H1 (cell line): Measurements from ENCODE around the gene TSG101. TPM values are rescaled to one million over a fixed set of nuclear protein-coding genes. Genes with fewer than 3 reads are reported as not detected.

Experiments used
- CTCF ChIA-PET: fragments of 300-600 bp; sonication (Branson Sonifier 250); formaldehyde crosslinking; loops from one replicate; lab custom pipeline; 2021; ENCODE audit not compliant: partially characterized antibody; lab: Charles Lee
- POLR2A ChIA-PET: fragments of 300-600 bp; sonication (Branson Sonifier 250); formaldehyde crosslinking; loops from one replicate; lab custom pipeline; 2021; ENCODE audit warnings: inconsistent platforms; ENCODE audit not compliant: partially characterized antibody; lab: Charles Lee
- DNase-seq, 2 experiments: peaks; one replicate each; pipeline versions ENCODE4 v3.0.0 to v3.0.0-alpha.2; 2010 to 2022; ENCODE audit warnings: low spot score in 2 of 2, low read depth in 1 of 2, mixed read lengths in 1 of 2
- FAIRE-seq: peaks from 2 replicates; lab custom pipeline; 2011; peaks lifted over from hg19 to GRCh38; lab: Jason Lieb, UNC
- H2AFZ ChIP-seq: 2 replicates; pipeline ENCODE4 v1.8.1; 2012; ENCODE audit warnings: low read length, inconsistent platforms
- H2AK5ac ChIP-seq: 2 replicates; pipeline ENCODE4 v1.6.1; 2013; ENCODE audit warnings: low read depth, low read length
- H2BK120ac ChIP-seq: replicated peaks from 2 replicates; pipeline ENCODE3; 2013; ENCODE audit warnings: low read depth, low read length, inconsistent platforms
- H2BK12ac ChIP-seq: 2 replicates; pipeline ENCODE4 v1.6.1; 2013; ENCODE audit warnings: low read depth, low read length
- H2BK15ac ChIP-seq: 2 replicates; pipeline ENCODE4 v1.6.1; 2013; ENCODE audit warnings: low read length
- H2BK20ac ChIP-seq: 2 replicates; pipeline ENCODE4 v1.6.1; 2013; ENCODE audit warnings: low read length
- H2BK5ac ChIP-seq: 2 replicates; pipeline ENCODE4 v1.6.1; 2013; ENCODE audit warnings: low read depth, low read length
- H3K14ac ChIP-seq: 2 replicates; pipeline ENCODE4 v1.6.1; 2013; ENCODE audit warnings: inconsistent platforms; ENCODE audit not compliant: insufficient read length
- H3K18ac ChIP-seq: 2 replicates; pipeline ENCODE4 v1.6.1; 2013; ENCODE audit warnings: low read length; ENCODE audit errors: extremely low read depth
- H3K23ac ChIP-seq: 2 replicates; pipeline ENCODE4 v1.6.1; 2013; ENCODE audit warnings: inconsistent platforms; ENCODE audit not compliant: insufficient read length
- H3K23me2 ChIP-seq: 2 replicates; pipeline ENCODE4 v1.6.1; 2013; ENCODE audit warnings: low read depth, low read length
- H3K27ac ChIP-seq: 2 replicates; pipeline ENCODE4 v1.6.1; 2011; ENCODE audit warnings: low read depth, low read length, inconsistent platforms
- H3K27me3 ChIP-seq, 4 experiments: replicated peaks in 1 of 4; 1 replicate in 1 of 4; 2 replicates in 3 of 4; pipeline versions ENCODE4 v1.6.1 to v1.8.1; 2011 to 2013; ENCODE audit warnings: low read length in 3 of 4, mild to moderate bottlenecking in 3 of 4, inconsistent platforms in 2 of 4, mixed read lengths in 2 of 4, moderate library complexity in 1 of 4; ENCODE audit not compliant: control insufficient read depth in 3 of 4, insufficient read depth in 3 of 4; ENCODE audit errors: extremely low read depth in 1 of 4
- H3K36me3 ChIP-seq, 4 experiments: 2 replicates each; pipeline versions ENCODE4 v1.6.1 to v1.8.1; 2011 to 2013; ENCODE audit warnings: mild to moderate bottlenecking in 4 of 4, low read length in 3 of 4, moderate library complexity in 2 of 4, control low read depth in 1 of 4, inconsistent platforms in 1 of 4; ENCODE audit not compliant: insufficient read depth in 4 of 4, control insufficient read depth in 2 of 4
- H3K4ac ChIP-seq: replicated peaks from 2 replicates; pipeline ENCODE3; 2013; ENCODE audit warnings: low read length, low read depth, mixed read lengths, inconsistent platforms; ENCODE audit not compliant: insufficient read length
- H3K4me1 ChIP-seq, 4 experiments: replicated peaks in 1 of 4; 1 replicate in 1 of 4; 2 replicates in 3 of 4; pipeline versions ENCODE4 v1.6.1 to v1.8.1; 2011 to 2013; ENCODE audit warnings: low read length in 3 of 4, inconsistent platforms in 2 of 4, mixed read lengths in 1 of 4; ENCODE audit not compliant: insufficient read depth in 4 of 4, control insufficient read depth in 3 of 4
- H3K4me2 ChIP-seq, 2 experiments: 2 replicates each; pipeline versions ENCODE4 v1.6.1 to v1.8.1; 2011 to 2013; ENCODE audit warnings: low read depth in 2 of 2, low read length in 2 of 2, control low read depth in 1 of 2, inconsistent platforms in 1 of 2, mild to moderate bottlenecking in 1 of 2; ENCODE audit not compliant: insufficient read depth in 1 of 2
- H3K4me3 ChIP-seq, 4 experiments: fragments of 200-600, 300-600 bp in 1 of 4; sonication (generic), shearing (Covaris generic), sonication (Bioruptor Twin) in 1 of 4; 2 replicates each; pipeline versions ENCODE4 v1.5.1 to v1.8.1; 2011 to 2016; ENCODE audit warnings: low read length in 4 of 4, low read depth in 3 of 4, control low read depth in 2 of 4, inconsistent platforms in 2 of 4, mild to moderate bottlenecking in 2 of 4, mixed read lengths in 1 of 4, moderate library complexity in 1 of 4; ENCODE audit not compliant: insufficient read depth in 2 of 4; ENCODE audit errors: extremely low read depth in 1 of 4
- H3K56ac ChIP-seq: replicated peaks from 2 replicates; pipeline ENCODE3; 2013; ENCODE audit warnings: low read depth, mild to moderate bottlenecking, mixed read lengths, low read length, inconsistent platforms; ENCODE audit not compliant: insufficient read length
- H3K79me1 ChIP-seq: 2 replicates; pipeline ENCODE4 v1.6.1; 2013; ENCODE audit warnings: low read depth, low read length, control low read depth
- H3K79me2 ChIP-seq, 2 experiments: 2 replicates each; pipeline versions ENCODE4 v1.6.1 to v1.8.1; 2012 to 2013; ENCODE audit warnings: low read length in 2 of 2, mild to moderate bottlenecking in 2 of 2, inconsistent platforms in 1 of 2; ENCODE audit not compliant: insufficient read depth in 2 of 2, control insufficient read depth in 1 of 2
- H3K9ac ChIP-seq, 4 experiments: replicated peaks in 1 of 4; 1 replicate in 1 of 4; 2 replicates in 3 of 4; pipeline versions ENCODE4 v1.6.1 to v1.8.1; 2011 to 2013; ENCODE audit warnings: low read depth in 3 of 4, low read length in 3 of 4, control low read depth in 2 of 4, mild to moderate bottlenecking in 2 of 4, moderate library complexity in 2 of 4, inconsistent platforms in 1 of 4; ENCODE audit errors: extremely low read depth in 1 of 4
- H3K9me3 ChIP-seq, 2 experiments: 2 replicates each; pipeline versions ENCODE4 v1.6.1 to v1.8.1; 2012 to 2013; ENCODE audit warnings: mild to moderate bottlenecking in 2 of 2, moderate library complexity in 2 of 2, control low read depth in 1 of 2, inconsistent platforms in 1 of 2, low read depth in 1 of 2, low read length in 1 of 2, mixed read lengths in 1 of 2; ENCODE audit not compliant: insufficient read depth in 2 of 2
- H4K20me1 ChIP-seq, 2 experiments: replicated peaks in 1 of 2; 2 replicates each; pipeline versions ENCODE3 to v1.8.1; 2011 to 2013; ENCODE audit warnings: inconsistent platforms in 2 of 2, low read length in 2 of 2, mild to moderate bottlenecking in 1 of 2; ENCODE audit not compliant: insufficient read depth in 2 of 2, control insufficient read depth in 1 of 2
- H4K5ac ChIP-seq: 2 replicates; pipeline ENCODE4 v1.6.1; 2013; ENCODE audit warnings: low read length, low read depth, mixed read lengths, inconsistent platforms; ENCODE audit not compliant: insufficient read length
- H4K8ac ChIP-seq: 2 replicates; pipeline ENCODE4 v1.8.0; 2013; ENCODE audit warnings: mild to moderate bottlenecking, moderate library complexity, low read length, inconsistent platforms; ENCODE audit not compliant: insufficient read depth; ENCODE audit errors: extremely low read depth
- H4K91ac ChIP-seq: replicated peaks from 2 replicates; pipeline ENCODE3; 2013; ENCODE audit warnings: low read length, mixed read lengths, inconsistent platforms; ENCODE audit not compliant: insufficient read length
- BACH1 ChIP-seq: IDR thresholded peaks from 2 replicates; pipeline ENCODE4 v1.6.1; 2012; ENCODE audit warnings: low read length, improper control_type of control experiment
- CBX8 ChIP-seq: fragments of 300-800, 300-1000 bp; sonication (generic); IDR thresholded peaks from 2 replicates; pipeline ENCODE4 v1.7.1; 2016; ENCODE audit warnings: low read depth, low read length, borderline replicate concordance
- CEBPB ChIP-seq: IDR thresholded peaks from 2 replicates; pipeline ENCODE4 v1.6.1; 2012; ENCODE audit warnings: low read depth, low read length
- NANOG ChIP-seq: IDR thresholded peaks from 2 replicates; pipeline ENCODE4 v1.6.1; 2011; ENCODE audit warnings: low read length, low read depth, mild to moderate bottlenecking, inconsistent platforms; ENCODE audit not compliant: insufficient read depth, poor library complexity, severe bottlenecking
- TEAD4 ChIP-seq: IDR thresholded peaks from 2 replicates; pipeline ENCODE4 v1.6.1; 2012; ENCODE audit warnings: low read depth, low read length, inconsistent platforms, mixed read lengths
- WGBS, 2 experiments: shearing (Covaris generic) in 1 of 2; methylation state at CpG; one replicate each; pipeline versions ENCODE4 v1.1.6 to v1.1.7; 2013 to 2015; ENCODE audit warnings: low lambda C conversion rate in 2 of 2, mixed read lengths in 2 of 2, inconsistent platforms in 1 of 2, low coverage in 1 of 2, missing lambda C conversion rate in 1 of 2; ENCODE audit not compliant: insufficient replicate concordance in 2 of 2, insufficient coverage in 1 of 2, insufficient read length in 1 of 2; ENCODE audit errors: extremely low coverage in 1 of 2, missing lambda C conversion rate in 1 of 2; 5-methylcytosine and 5-hydroxymethylcytosine counted together
- polyA plus RNA-seq, 7 experiments: library from polyadenylated mRNA; depleted of rRNA in 3 of 7; stranded (reverse) in 5 of 7; unstranded in 2 of 7; fragments of >200 nt in 5 of 7; fragments of 200-250 nt in 2 of 7; gene quantifications; 1 replicate in 5 of 7; 2 replicates in 1 of 7; 4 replicates in 1 of 7; pipeline versions ENCODE4 v1.2.1 to v1.2.3, GENCODE V29; 2011 to 2013; ENCODE audit warnings: missing spikeins in 2 of 7, mixed read lengths in 2 of 7
- total RNA-seq: library from RNA; stranded (reverse); fragmentation: NEBNext Ultra II Directional; extraction: Animal tissue kit (Norgen Biotek cat#: 25700); gene quantifications from 2 replicates; pipeline ENCODE4 v1.2.1, GENCODE V29; 2021
- TF ChIP-seq, protein P1 (sequence below): IDR thresholded peaks from 2 replicates; pipeline ENCODE4 v1.6.1; 2012; ENCODE audit warnings: inconsistent platforms

Gene TSG101
- total and polyA plus RNA-seq, 2 of the 8 experiments (the other 6 are each of a cell fraction or from before 2014, with no cell fraction given): 50.8 to 151 TPM

DNA sequence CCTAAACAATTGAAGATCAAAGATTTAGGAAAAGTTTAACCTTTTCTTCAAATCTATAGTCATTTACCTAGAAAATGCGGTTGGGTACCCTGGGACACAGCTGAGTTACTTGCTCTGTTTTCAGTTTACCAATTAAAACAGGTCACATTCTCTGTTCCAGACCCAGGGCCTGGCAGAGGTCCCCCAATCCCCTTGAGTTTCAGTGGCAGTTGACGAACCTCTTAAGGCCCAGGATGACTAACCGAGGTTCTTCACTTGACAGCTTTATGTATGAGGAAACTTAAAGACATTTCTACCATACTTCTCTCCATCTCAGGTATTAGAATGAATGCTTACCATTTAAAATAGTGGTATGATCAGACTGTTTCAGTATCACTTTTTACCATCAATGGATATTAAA lies 54.7 kb downstream of the TSG101 start:
- no peak overlapping the region for H2BK20ac ChIP-seq
- H2BK5ac ChIP-seq: no peak overlapping the region
- no peak overlapping the region for H3K14ac ChIP-seq
- no peaks in the 10 kb centered on the region for H3K79me2 ChIP-seq
- no peak overlapping the region for H2BK120ac ChIP-seq
- no peak overlapping the region for H3K4ac ChIP-seq
- DNase-seq: no peak
- H3K4me2 ChIP-seq: no peak overlapping the region
- H3K23me2 ChIP-seq: no peaks in the 10 kb centered on the region
- POLR2A ChIA-PET: no interaction called here
- no peak overlapping the region for H2AFZ ChIP-seq
- no peak overlapping the region for H4K5ac ChIP-seq
- no peaks in the 10 kb centered on the region for H3K4me1 ChIP-seq
- H2BK12ac ChIP-seq: no peak overlapping the region
- no peak overlapping the region for H2AK5ac ChIP-seq
- WGBS, 2 experiments: 92% methylated on average over 3 of the region's 3 CpGs; no CpG with 5 or more reads in 1 of the 2 experiments
- H3K23ac ChIP-seq: no peak overlapping the region
- H2BK15ac ChIP-seq: no peak overlapping the region
- H3K36me3 ChIP-seq: peaks cover 0 to 3% (median 0%) of the 10 kb centered on the region in 4 experiments; a peak in 3 of 8 replicates
- H3K4me3 ChIP-seq: no peak overlapping the region
- H3K9ac ChIP-seq: no peak overlapping the region
- FAIRE-seq: no peak
- H3K27ac ChIP-seq: no peak overlapping the region
- no peak overlapping the region for H4K91ac ChIP-seq
- H3K18ac ChIP-seq: no peak overlapping the region
- no peaks in the 10 kb centered on the region for H3K27me3 ChIP-seq
- no peaks in the 10 kb centered on the region for H4K20me1 ChIP-seq
- H3K56ac ChIP-seq: no peak overlapping the region
- TF ChIP-seq TEAD4: no peak
- no peak for TF ChIP-seq NANOG
- TF ChIP-seq CBX8: no peak
- no peak for TF ChIP-seq CEBPB
- TF ChIP-seq, protein P1, sequence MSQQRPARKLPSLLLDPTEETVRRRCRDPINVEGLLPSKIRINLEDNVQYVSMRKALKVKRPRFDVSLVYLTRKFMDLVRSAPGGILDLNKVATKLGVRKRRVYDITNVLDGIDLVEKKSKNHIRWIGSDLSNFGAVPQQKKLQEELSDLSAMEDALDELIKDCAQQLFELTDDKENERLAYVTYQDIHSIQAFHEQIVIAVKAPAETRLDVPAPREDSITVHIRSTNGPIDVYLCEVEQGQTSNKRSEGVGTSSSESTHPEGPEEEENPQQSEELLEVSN: no peak
- TF ChIP-seq BACH1: no peak
- TF ChIP-seq, all 59 proteins: peak for 0
- H4K8ac ChIP-seq: no peak overlapping the region
- H3K79me1 ChIP-seq: no peaks in the 10 kb centered on the region
- H3K9me3 ChIP-seq: no peaks in the 10 kb centered on the region
- CTCF ChIA-PET: no interaction called here
